MM.1S (cell line): ENCODE measurements around the gene DIO3.

ENCODE experiments used
- CTCF ChIP-seq: fragments of 300-600 bp; sonication (generic); IDR thresholded peaks from 2 replicates; pipeline ENCODE4 v1.5.1; 2016; ENCODE audit warnings: antibody characterized with exemption, low read length, mixed read lengths
- EZH2 ChIP-seq: fragments of 300-600 bp; sonication (generic); optimal IDR thresholded peaks from 2 replicates; pipeline ENCODE3; 2017; ENCODE audit warnings: low read depth, mild to moderate bottlenecking, antibody characterized with exemption, low read length, mixed read lengths

GRCh38 chr14:101605836-101606235, 44.5 kb downstream of the DIO3 start:
- TF ChIP-seq CTCF (no peak), EZH2 (no peak)
